ENCODE measurements around the gene B4GALT5.

Gene B4GALT5

DNA sequence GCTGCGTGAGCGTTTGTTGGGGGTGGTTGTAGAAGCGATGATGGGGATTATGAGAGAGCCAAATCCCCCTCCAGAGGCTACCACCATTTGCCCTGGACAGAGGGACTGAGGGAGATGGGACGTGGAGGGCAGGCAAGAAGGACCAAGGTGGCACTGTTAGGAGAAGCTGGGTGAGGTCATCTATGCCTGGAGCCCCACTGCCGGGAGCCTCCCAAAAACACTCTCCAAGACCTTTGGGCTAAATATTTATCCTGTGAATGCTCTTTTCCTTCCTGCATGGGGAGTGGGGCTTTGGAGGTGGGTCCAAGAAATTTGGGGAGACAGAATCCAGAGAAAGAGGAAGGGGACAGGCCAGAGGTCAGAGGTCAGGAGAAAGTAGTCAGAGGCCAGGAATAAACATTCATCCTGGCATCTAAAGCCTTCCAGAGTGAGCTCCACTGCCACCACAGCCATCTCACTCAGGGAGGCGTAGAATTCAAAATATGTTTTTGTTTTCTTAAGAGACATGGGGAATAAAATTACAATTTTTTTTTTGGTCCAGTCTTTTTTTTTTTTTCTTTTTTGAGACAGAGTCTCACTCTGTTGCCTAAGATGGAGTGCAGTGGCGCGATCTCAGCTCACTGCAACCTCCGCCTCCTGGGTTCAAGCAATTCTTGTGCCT is 128.0 kb downstream of the B4GALT5 start:
- no peak for DNase-seq (ENCODE audit: low read depth in 2 of 2)

DNA sequence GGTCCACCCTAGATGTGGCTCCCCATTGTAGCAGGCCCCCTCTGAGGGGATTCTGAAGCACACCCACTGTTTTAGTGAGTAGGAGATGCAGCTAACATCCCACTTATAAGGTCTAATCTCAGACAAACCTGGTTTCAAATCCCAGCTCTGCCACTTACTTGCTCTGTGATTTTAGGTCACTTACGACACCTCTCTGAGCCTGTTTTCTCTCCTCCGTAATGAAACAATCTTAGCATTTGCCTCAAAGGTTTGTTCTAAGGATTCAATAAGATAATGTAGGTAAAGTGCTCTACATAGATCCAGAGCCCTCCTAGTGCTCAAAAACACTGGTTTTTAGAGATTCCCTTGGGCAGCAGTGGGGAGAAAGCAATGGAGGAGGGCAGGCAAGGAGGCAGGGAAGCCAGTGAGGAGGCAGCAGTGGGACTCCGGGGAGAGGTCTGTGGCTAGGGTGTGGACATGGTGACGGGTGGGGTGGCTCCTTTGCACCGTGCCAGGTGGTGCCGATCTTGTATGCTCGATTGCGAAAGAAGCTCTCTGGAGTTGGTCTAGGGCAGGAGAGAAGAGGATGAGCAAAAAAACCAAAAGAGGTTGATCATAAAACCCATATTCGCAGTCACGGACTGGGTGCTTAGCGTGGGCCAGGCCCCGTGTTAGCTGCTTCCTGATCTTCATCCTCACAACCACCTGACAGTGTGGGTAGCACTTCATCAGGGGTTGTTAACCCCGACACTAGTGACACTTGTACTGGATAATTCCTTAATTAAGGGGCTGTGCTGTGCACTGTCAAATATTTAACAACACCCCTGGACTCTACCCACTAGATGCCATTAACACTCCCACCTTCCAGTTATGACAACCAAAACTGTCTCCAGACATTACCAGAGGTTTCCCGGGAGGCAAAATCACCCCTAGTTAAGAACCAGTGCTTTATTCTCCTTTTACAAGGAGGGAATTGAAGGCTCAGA is 129.0 kb downstream of the B4GALT5 start:
- no peak for DNase-seq (ENCODE audit: low read depth in 2 of 2)

DNA sequence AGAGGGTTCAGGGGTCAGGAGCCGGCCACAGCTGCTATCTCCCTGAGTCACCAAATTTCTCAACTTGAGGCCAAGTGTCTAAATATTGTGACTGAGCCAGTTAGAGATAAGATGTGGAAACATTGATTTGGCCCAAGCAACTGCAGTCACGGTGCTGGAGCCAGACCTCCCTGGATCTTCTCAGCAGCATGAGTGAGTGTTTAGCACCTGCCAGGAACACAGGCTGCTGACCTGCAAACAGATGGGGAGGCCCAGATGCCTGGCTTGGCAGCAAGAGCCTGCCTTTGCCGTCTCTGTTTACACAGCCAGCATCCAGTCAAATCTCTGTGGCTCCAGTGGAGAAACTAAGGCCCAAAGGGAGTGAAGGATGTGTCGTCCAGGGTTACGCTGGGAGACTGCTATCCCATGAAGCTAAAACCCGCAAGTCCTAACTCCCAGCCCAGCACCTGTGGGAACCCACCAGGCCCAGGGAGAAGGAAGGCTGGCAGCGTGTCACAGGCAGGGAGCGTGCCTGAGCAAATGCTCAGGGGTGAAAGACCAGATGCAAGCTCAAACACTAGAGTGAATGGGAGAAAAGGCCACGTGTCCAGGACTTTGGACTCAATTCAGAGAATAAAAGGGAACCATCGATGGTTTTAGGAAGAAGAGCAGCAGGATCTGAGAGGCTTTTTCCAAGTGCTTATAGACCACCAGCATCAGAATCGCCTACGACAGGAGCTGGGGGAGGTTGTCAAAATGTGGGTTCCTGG is 129.8 kb downstream of the B4GALT5 start:
- no peak for DNase-seq (ENCODE audit: low read depth in 2 of 2)

DNA sequence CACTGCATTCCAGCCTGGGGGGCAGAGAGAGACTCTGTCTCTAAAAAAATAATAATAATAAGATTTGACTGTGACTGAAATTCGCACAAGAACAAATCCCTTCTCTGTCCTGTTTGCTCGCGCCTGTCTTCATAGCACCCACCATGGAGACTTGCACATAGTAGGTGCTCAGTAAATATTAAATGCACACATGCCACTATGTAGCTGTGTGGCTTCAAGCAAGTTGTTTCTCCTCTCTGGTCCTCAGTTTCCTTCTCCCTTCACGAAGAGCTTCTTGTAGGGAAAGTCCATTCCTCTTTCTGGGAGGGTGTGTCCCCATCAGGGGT is 130.4 kb downstream of the B4GALT5 start:
- no peak for DNase-seq (ENCODE audit: low read depth in 2 of 2)
